GM12878 (cell line): ENCODE results near the gene SOBP. TPM values are rescaled to one million over a fixed set of nuclear protein-coding genes. Genes with fewer than 3 reads are reported as not detected.

Experiments
- ATAC-seq: fragments of 200-7000 bp; cut with Tn5 transposase; 3 replicates; pipeline ENCODE4 v1.9.1; 2020; ENCODE audit warnings: mild to moderate bottlenecking, moderate library complexity
- BruUV-seq: library from RNA; stranded (reverse); fragments of 400-500 nt; replicated peaks from 2 replicates; lab custom pipeline; 2021; lab: Mats Ljungman, UMichigan
- CTCF ChIA-PET: fragments of 300-600 bp; sonication (Branson Sonifier 250); formaldehyde crosslinking; extraction: SDS; loops from one replicate; lab custom pipeline; 2021; ENCODE audit warnings: inconsistent platforms; lab: Yijun Ruan, JAX
- POLR2A ChIA-PET: fragments of 350-600 bp; formaldehyde crosslinking; extraction: SDS; loops from one replicate; lab custom pipeline; 2021; ENCODE audit warnings: inconsistent platforms; lab: Charles Lee
- RAD21 ChIA-PET: fragments of 300-600 bp; sonication (Branson Sonifier 250); formaldehyde crosslinking; loops from one replicate; lab custom pipeline; 2023; ENCODE audit warnings: antibody characterized with exemption; ENCODE audit not compliant: unreplicated experiment; lab: Charles Lee
- SMC1A ChIA-PET: fragments of 300-600 bp; sonication (Branson Sonifier 250); formaldehyde crosslinking; loops from one replicate; lab custom pipeline; 2023; ENCODE audit not compliant: unreplicated experiment, uncharacterized antibody; lab: Charles Lee
- DNase-seq: peaks from one replicate; pipeline ENCODE4 v3.0.0-alpha.2; 2011; ENCODE audit warnings: low read depth, low spot score
- FAIRE-seq: peaks from 3 replicates; lab custom pipeline; 2011; peaks lifted over from hg19 to GRCh38; lab: Jason Lieb, UNC
- H2AFZ ChIP-seq: 2 replicates; pipeline ENCODE4 v1.6.0; 2011; ENCODE audit warnings: low read depth, low read length, control low read depth; ENCODE audit not compliant: control insufficient read depth
- H3K27ac ChIP-seq: 2 replicates; pipeline ENCODE4 v1.5.1; 2011; ENCODE audit warnings: control low read depth; ENCODE audit not compliant: control insufficient read depth, insufficient read depth
- H3K27me3 ChIP-seq, 2 experiments: replicated peaks in 1 of 2; 2 replicates each; pipeline versions ENCODE4 v1.6.0 to v1.6.1; 2011; ENCODE audit warnings: low read length in 1 of 2; ENCODE audit not compliant: control insufficient read depth in 2 of 2, insufficient read depth in 2 of 2
- H3K36me3 ChIP-seq, 2 experiments: 2 replicates each; pipeline ENCODE4 v1.5.1; 2011; ENCODE audit warnings: low read length in 1 of 2; ENCODE audit not compliant: control insufficient read depth in 2 of 2, insufficient read depth in 2 of 2
- H3K4me1 ChIP-seq: 2 replicates; pipeline ENCODE4 v1.6.1; 2011; ENCODE audit warnings: mild to moderate bottlenecking, low read length, moderate library complexity, mixed read lengths; ENCODE audit not compliant: control insufficient read depth, insufficient read depth
- H3K4me2 ChIP-seq: 2 replicates; pipeline ENCODE4 v1.6.0; 2011; ENCODE audit warnings: control low read depth; ENCODE audit not compliant: control insufficient read depth, insufficient read depth
- H3K4me3 ChIP-seq: fragments of 200-600 bp; sonication (generic); 2 replicates; pipeline ENCODE4 v1.5.1; 2016
- H3K79me2 ChIP-seq: 2 replicates; pipeline ENCODE4 v1.6.0; 2011; ENCODE audit warnings: low read length; ENCODE audit not compliant: control insufficient read depth, insufficient read depth
- H3K9ac ChIP-seq: 2 replicates; pipeline ENCODE4 v1.8.0; 2011; ENCODE audit warnings: low read length, control low read depth, mixed read lengths; ENCODE audit not compliant: control insufficient read depth, insufficient read depth
- H3K9me3 ChIP-seq: replicated peaks from 3 replicates; pipeline ENCODE4 v1.5.1; 2011; ENCODE audit warnings: mild to moderate bottlenecking, low read length; ENCODE audit not compliant: control insufficient read depth, insufficient read depth
- H4K20me1 ChIP-seq: 2 replicates; pipeline ENCODE4 v1.6.0; 2011; ENCODE audit not compliant: control insufficient read depth, insufficient read depth
- CUX1 ChIP-seq: IDR thresholded peaks from 2 replicates; pipeline ENCODE4 v1.6.1; 2012; ENCODE audit warnings: improper control_type of control experiment, low read depth, low read length; ENCODE audit not compliant: insufficient replicate concordance
- KAT2A ChIP-seq: conservative IDR thresholded peaks from 2 replicates; pipeline ENCODE4 v1.6.1; 2011; ENCODE audit warnings: low read depth, low read length; ENCODE audit not compliant: control insufficient read depth
- KLF5 ChIP-seq: fragments of 450-650 bp; IDR thresholded peaks from 2 replicates; pipeline ENCODE4 v1.6.1; 2014; ENCODE audit warnings: mild to moderate bottlenecking; ENCODE audit not compliant: partially characterized antibody
- NBN ChIP-seq: fragments of 450-650 bp; IDR thresholded peaks from 2 replicates; pipeline ENCODE4 v1.6.1; 2016
- RFX5 ChIP-seq: IDR thresholded peaks from 2 replicates; pipeline ENCODE4 v1.6.1; 2011; ENCODE audit warnings: low read depth, low read length, improper control_type of control experiment
- SP1 ChIP-seq: IDR thresholded peaks from one replicate; pipeline ENCODE4 v1.6.1; 2011; ENCODE audit warnings: low read depth, low read length
- WGBS: methylation state at CpG from one replicate; pipeline ENCODE4 v1.1.6; 2016; ENCODE audit warnings: low lambda C conversion rate; ENCODE audit not compliant: insufficient replicate concordance, insufficient coverage; ENCODE audit errors: missing lambda C conversion rate; 5-methylcytosine and 5-hydroxymethylcytosine counted together
- in situ Hi-C: fragments of 300-500 bp; cut with MboI; formaldehyde crosslinking; loops from 9 replicates; pipeline ENCODE4 v1.14.3; 2018; ENCODE audit warnings: mixed read lengths
- intact Hi-C: fragments of 100-400 bp; cut with micrococcal nuclease; formaldehyde crosslinking; loops from one replicate; pipeline ENCODE4 v1.14.2; 2022; ENCODE audit not compliant: unreplicated experiment
- polyA plus RNA-seq, 11 experiments: library from polyadenylated mRNA; depleted of rRNA in 4 of 11; unstranded in 6 of 11; stranded (reverse) in 5 of 11; fragments of >200 nt; fragmentation: Nextera tagmentation in 4 of 11; fragmentation: Illumina TruSeq in 1 of 11; extraction: Ambion mirVana in 4 of 11; extraction: Trizol in 1 of 11; gene quantifications; 1 replicate in 1 of 11; 2 replicates in 10 of 11; pipeline versions ENCODE4 v1.2.1 to v1.2.3, GENCODE V29; 2011 to 2016; ENCODE audit warnings: inconsistent platforms in 2 of 11, missing spikeins in 2 of 11, low read depth in 1 of 11
- total RNA-seq, 4 experiments: library from RNA; depleted of rRNA in 3 of 4; stranded (reverse); fragments of >200 nt in 3 of 4; fragmentation: Illumina TruSeq in 1 of 4; extraction: Trizol in 1 of 4; gene quantifications; 2 replicates each; pipeline versions ENCODE4 v1.2.1 to v1.2.3, GENCODE V29; 2013 to 2021
- TF ChIP-seq, protein P1 (sequence below): IDR thresholded peaks from 2 replicates; pipeline ENCODE4 v1.6.1; 2012; ENCODE audit warnings: mild to moderate bottlenecking, low read depth, low read length
- TF ChIP-seq, protein P2 (sequence below): fragments of 450-650 bp; IDR thresholded peaks from 2 replicates; pipeline ENCODE4 v1.6.1; 2017; ENCODE audit warnings: low read depth, mild to moderate bottlenecking, moderate library complexity
- TF ChIP-seq, protein P3 (sequence below): fragments of 450-650 bp; IDR thresholded peaks from 2 replicates; pipeline ENCODE4 v1.6.1; 2018; ENCODE audit warnings: borderline replicate concordance, mild to moderate bottlenecking; ENCODE audit not compliant: partially characterized antibody

Gene SOBP
- total and polyA plus RNA-seq, 10 of the 15 experiments (the other 5 are each of a cell fraction or from before 2014, with no cell fraction given) = 0.49 to 1.9 (median 0.78) TPM

- TF ChIP-seq, protein P1, sequence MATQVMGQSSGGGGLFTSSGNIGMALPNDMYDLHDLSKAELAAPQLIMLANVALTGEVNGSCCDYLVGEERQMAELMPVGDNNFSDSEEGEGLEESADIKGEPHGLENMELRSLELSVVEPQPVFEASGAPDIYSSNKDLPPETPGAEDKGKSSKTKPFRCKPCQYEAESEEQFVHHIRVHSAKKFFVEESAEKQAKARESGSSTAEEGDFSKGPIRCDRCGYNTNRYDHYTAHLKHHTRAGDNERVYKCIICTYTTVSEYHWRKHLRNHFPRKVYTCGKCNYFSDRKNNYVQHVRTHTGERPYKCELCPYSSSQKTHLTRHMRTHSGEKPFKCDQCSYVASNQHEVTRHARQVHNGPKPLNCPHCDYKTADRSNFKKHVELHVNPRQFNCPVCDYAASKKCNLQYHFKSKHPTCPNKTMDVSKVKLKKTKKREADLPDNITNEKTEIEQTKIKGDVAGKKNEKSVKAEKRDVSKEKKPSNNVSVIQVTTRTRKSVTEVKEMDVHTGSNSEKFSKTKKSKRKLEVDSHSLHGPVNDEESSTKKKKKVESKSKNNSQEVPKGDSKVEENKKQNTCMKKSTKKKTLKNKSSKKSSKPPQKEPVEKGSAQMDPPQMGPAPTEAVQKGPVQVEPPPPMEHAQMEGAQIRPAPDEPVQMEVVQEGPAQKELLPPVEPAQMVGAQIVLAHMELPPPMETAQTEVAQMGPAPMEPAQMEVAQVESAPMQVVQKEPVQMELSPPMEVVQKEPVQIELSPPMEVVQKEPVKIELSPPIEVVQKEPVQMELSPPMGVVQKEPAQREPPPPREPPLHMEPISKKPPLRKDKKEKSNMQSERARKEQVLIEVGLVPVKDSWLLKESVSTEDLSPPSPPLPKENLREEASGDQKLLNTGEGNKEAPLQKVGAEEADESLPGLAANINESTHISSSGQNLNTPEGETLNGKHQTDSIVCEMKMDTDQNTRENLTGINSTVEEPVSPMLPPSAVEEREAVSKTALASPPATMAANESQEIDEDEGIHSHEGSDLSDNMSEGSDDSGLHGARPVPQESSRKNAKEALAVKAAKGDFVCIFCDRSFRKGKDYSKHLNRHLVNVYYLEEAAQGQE = no peak
- no peak for TF ChIP-seq SP1
These were observed 208.2 kb downstream of the SOBP start (continued) for GRCh38 chr6:107698146-107698545.

DNA sequence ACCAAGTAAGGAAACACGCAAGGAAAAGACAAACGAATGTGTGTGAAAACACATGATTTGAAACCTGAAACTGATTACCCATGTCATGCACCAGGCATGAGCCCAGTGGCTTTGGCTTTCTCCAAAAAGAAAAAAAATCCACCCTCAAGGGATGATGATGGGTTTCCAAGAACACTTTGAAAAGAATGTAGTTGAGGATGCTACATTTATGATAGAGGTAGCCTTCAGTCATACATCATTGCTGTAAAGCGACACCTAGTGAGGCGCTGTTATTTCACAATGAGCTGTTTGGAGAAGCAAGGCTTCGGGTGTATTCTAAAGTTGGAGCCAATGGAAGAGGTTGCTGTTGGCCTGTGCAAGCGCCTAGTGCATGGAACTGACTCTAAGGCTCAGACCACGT is 209.3 kb downstream of the SOBP start:
- RAD21 ChIA-PET = no interaction called here
- H3K4me2 ChIP-seq = no peak overlapping the region
- H3K79me2 ChIP-seq = no peaks in the 10 kb centered on the region
- H2AFZ ChIP-seq = no peak overlapping the region
- H3K4me1 ChIP-seq = no peaks in the 10 kb centered on the region
- no peaks in the 10 kb centered on the region; the same call in 2 of the 3 replicates for H3K9me3 ChIP-seq
- SMC1A ChIA-PET = interaction anchor here (0.8 to 1.1 kb wide), 2 partner anchors 28 to 567 kb away, joined by 3 read pairs; no protein-coding TSS in a partner anchor
- no peak overlapping the region for H3K9ac ChIP-seq
- POLR2A ChIA-PET = interaction anchor here (0.6 kb wide), 1 partner anchor 8 kb away, joined by 3 read pairs; no protein-coding TSS in a partner anchor
- 32% methylated on average over 7 of the region's 7 CpGs for WGBS
- FAIRE-seq (no peak), DNase-seq (no peak), ATAC-seq (no peak)
- no peak overlapping the region for H3K4me3 ChIP-seq
- H3K27me3 ChIP-seq = peaks cover 0 to 4% of the 10 kb centered on the region in 2 experiments; a peak in 2 of 4 replicates
- CTCF ChIA-PET = interaction anchor here (0.6 to 3.8 kb wide), 5 partner anchors 23 to 381 kb away, joined by 3 to 9 read pairs (median 3); no protein-coding TSS in a partner anchor
- H4K20me1 ChIP-seq = no peaks in the 10 kb centered on the region
- intact Hi-C loops = no loop called here
- BruUV-seq = no TSS peak
- no peak overlapping the region for H3K27ac ChIP-seq
- no peaks in the 10 kb centered on the region for H3K36me3 ChIP-seq
- in situ Hi-C loops = no loop called here
- TF ChIP-seq, protein P2, sequence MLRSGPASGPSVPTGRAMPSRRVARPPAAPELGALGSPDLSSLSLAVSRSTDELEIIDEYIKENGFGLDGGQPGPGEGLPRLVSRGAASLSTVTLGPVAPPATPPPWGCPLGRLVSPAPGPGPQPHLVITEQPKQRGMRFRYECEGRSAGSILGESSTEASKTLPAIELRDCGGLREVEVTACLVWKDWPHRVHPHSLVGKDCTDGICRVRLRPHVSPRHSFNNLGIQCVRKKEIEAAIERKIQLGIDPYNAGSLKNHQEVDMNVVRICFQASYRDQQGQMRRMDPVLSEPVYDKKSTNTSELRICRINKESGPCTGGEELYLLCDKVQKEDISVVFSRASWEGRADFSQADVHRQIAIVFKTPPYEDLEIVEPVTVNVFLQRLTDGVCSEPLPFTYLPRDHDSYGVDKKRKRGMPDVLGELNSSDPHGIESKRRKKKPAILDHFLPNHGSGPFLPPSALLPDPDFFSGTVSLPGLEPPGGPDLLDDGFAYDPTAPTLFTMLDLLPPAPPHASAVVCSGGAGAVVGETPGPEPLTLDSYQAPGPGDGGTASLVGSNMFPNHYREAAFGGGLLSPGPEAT = no peak
- TF ChIP-seq CUX1 = no peak
- TF ChIP-seq RFX5 = no peak
- TF ChIP-seq, protein P3, sequence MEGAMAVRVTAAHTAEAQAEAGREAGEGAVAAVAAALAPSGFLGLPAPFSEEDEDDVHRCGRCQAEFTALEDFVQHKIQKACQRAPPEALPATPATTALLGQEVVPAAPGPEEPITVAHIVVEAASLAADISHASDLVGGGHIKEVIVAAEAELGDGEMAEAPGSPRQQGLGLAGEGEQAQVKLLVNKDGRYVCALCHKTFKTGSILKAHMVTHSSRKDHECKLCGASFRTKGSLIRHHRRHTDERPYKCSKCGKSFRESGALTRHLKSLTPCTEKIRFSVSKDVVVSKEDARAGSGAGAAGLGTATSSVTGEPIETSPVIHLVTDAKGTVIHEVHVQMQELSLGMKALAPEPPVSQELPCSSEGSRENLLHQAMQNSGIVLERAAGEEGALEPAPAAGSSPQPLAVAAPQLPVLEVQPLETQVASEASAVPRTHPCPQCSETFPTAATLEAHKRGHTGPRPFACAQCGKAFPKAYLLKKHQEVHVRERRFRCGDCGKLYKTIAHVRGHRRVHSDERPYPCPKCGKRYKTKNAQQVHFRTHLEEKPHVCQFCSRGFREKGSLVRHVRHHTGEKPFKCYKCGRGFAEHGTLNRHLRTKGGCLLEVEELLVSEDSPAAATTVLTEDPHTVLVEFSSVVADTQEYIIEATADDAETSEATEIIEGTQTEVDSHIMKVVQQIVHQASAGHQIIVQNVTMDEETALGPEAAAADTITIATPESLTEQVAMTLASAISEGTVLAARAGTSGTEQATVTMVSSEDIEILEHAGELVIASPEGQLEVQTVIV = no peak
- TF ChIP-seq NBN = no peak
- TF ChIP-seq KLF5 = no peak
- no peak for TF ChIP-seq KAT2A
